SK-N-DZ (cell line): Measurements from ENCODE around the gene GALNT18.

Source experiments
- DNase-seq: peaks from one replicate; pipeline ENCODE4 v3.0.0-alpha.2; 2015; ENCODE audit warnings: low spot score

Gene GALNT18

DNA sequence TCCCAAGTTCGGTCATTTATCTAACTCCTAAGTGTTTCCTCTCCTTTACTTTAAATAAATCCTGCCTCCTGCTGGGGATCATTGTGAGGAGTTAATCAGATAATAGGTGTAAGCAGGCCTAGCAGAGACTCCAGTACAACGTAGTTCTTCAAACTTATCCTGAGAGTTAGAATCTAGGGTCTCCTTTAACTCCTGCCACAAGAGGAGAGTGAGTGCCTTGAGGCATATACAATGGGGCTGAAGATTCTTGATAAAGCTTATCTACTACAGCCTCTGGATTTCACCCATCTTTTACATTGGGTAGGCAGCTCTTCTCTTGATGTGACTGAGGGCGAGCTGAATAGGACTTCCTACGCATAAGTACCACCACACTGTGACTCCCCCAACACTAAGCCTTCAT lies 3.1 kb upstream of the GALNT18 start:
- DNase-seq, result no peak

DNA sequence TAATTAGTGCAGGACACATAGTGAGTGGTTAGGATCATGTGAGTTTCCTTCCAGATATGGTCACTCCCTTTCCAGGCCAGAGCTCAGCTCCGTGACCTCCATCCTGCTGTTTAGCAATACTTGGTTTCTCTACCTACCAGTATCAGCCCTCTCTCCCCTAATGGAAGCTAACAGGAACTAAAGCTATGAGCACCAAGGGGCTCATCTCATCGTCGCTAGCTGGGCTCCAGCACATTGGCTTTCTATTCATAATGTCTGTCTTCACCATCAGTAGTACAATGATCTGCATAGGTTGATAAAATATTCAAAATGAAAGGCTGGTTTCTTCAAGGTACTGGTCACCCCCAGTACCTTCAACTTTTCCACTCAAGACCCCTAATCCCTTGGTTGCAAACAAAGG lies 2.4 kb upstream of the GALNT18 start:
- no peak for DNase-seq

GRCh38 chr11:11622772-11623171 lies 967 bp upstream of the GALNT18 start:
- no peak for DNase-seq

DNA sequence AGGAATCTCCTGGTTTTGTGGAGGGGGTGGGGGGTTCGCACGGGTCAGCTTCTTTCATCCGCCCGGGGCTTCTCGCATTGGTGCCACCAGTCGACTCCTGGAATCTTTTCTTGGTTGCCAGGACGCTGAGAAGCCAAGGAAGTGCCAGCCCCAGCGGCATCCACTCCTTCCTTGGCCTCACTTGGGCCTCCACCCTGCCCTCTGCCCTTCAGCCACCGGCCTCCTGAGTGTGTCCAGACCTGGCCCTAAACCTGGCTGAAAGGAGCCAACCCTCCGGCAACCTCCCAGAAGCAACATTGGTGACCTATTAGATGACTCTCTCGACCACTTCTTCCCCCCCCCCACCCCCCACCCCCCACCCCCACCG lies 518 bp upstream of the GALNT18 start:
- DNase-seq, result no peak

DNA sequence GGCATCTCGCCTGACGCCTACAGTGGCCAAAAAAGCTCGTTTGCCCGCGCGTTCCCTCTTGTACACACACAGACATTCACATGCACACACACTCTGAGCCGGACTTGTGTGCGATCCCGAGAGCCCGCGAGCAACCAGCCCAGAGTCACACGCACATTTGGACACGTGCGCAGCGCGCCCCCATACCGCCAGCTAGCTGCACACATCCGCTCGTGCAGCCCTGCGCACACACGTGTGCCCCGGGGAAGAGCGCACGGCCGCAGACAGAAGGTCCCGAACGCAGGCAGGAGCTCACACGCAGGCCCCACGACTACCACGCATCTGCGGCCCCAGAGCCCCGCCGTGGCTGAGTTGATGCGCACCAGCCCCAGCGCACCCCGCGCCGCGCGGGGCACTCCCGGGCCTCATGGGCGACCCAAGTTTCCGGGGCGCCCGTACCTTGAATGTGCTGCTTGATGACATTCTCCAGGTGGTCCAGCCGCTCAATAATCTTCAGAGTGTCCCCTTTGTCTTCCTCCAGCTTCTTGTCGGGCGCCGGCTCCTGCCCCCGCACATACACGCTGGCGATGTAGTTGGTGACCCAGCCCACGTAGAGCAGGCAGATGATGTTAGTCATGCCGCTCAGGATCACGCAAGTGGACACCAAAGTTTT lies 758 bp downstream of the GALNT18 start:
- peak; percentile 11 for DNase-seq

DNA sequence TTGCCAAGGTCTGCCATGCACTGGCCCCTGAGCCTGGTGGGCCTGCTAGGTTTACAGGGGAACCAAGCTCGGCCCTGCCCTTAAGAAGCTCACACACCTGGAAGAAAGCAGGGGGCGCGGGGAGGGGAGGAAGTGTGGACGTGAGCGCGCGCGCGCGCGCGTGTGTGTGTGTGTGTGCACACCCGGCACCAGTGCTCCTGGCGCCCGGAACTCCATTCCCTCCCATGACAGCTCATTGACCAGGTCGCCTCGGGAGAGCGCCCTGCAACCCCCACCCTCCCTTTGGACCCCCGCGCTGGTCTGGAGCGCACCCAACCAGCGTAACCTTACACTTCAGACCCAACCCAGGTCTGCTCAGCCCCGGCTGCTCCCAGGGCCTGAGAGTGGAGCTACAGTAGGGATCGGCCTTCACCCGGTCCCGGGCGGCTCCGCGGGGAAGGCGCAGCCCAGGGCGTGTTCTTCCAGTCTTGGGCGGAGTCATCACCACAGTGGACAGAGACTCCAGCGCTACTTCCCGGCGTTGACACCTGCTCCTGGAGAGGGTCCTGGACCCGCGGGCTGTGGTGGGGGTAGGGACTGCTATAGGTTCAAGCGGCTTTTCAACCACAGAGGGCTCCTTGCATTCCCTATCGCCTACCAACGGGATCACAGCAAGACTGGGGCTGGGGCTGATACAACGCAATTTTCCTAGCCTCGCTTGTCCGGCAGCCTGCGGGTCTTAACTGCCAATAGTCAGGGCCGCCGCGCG lies 1.5 kb downstream of the GALNT18 start:
- DNase-seq, result peak; percentile 3

DNA sequence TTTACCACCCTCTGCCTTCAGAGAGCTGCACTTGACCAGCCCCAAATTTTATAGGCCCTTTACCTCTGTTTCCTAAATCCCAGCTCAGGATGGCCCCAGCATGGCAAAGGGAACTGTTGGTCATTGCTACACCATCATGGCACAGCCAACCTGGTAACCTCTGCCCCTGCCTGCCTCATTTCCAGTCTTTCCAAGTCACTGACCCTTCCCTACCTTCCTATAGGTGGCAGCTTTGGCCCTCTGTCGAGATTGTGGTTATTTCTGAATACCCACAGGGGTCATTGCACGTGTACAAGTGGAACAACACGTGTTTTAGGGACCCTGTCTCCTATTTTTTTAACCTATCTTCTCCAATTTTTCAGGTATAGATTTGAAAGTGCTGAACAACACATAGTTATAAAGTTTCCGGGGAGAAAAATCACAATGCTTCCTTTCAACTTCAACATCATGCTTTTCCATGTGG lies 2.8 kb downstream of the GALNT18 start:
- no peak for DNase-seq

DNA sequence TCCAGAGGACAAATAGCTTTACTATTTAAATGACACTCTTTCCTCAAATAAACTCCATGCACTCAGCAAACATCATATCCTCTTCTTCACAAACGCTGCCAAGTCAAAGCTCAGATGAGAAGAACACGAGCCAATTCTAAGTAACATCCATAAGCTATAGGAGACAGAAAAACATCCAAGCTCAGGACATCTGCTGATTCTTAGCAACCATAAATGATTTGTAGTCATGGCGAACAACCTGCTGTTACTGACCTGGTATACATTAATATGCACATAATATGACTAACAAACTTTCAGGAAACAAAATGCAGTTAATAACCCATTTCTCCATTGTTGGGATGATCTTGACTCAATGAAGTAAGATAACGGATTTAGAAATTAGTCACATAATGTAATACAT lies 6.7 kb downstream of the GALNT18 start:
- no peak for DNase-seq

- DNase-seq, result no peak
Measured at GRCh38 chr11:11612439-11612838, 9.4 kb downstream of the GALNT18 start.

GRCh38 chr11:11611381-11611780 lies 10.4 kb downstream of the GALNT18 start:
- no peak for DNase-seq

GRCh38 chr11:11608783-11609232 lies 13.0 kb downstream of the GALNT18 start:
- no peak for DNase-seq

- DNase-seq, result no peak
Measured at GRCh38 chr11:11607772-11608171, 14.0 kb downstream of the GALNT18 start.

GRCh38 chr11:11605821-11606450 lies 15.9 kb downstream of the GALNT18 start:
- no peak for DNase-seq

- DNase-seq, result no peak
Measured at GRCh38 chr11:11605181-11605580, 16.6 kb downstream of the GALNT18 start.

DNA sequence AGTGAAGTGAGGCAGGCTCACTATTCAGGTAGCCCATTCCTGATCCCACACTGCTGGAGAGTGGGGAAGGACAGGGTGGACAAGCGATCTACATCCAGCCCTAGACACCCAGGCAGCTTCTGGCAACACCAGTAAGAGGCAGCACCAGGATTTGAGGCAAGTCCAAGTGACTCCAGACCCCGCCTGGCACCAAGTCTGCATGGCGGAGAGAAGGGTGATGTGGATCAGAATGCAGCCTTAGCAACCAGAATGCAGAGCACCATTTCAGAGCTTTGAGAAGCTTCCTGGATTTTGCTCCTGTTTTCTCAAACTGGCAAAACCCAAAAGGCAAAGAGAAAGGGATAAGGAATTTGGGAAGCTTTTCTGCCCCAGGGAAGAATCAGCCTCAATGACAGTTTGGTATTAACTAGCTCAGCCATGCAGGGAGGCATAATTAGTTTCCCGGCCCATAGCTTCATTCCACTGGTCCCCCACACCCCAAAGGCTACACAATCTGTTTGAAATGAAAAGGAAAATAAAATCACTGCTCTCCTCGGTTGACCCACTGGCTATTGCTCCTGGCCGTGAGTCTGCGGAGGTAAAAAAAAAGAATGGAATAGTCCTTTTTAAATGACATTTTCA lies 17.3 kb downstream of the GALNT18 start:
- DNase-seq, result no peak

DNA sequence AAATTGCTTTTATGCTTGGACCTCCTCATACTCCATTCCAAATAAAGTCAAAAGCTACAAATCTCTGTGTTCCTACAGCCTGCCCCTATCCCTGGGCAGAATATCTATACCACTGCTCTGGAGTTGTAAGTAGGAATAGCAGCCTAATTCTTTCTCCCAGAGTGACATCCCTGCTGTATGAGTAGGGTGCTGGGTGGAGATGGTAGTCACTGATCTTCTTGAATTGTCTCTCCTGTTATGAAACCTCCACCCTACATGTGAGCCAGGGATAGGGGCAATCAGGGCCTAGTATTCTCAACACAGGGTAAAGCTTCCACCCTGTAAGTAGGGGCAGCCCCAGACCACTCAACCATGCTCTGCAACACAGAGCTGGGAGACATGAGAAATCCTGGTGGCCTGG lies 19.8 kb downstream of the GALNT18 start:
- no peak for DNase-seq

DNA sequence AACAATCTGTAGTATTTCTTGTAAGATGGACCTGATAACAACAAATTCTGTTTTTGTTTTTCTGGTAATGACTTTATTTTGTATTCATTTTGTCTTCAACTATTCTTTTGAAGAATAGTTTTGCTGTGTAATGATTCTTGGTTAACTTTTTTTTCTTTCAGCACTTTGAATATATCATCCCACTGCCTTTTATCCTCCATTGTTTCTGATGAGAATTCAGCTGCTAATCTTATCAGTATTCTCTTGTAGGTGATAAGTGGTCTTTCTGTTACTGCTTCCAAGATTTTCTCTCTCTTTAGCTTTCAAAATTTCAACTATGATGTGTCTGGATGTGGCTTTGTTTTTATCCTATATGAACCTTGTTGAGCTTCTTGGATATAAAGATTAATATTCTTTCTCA lies 21.5 kb downstream of the GALNT18 start:
- no peak for DNase-seq

GRCh38 chr11:11598243-11598642 lies 23.6 kb downstream of the GALNT18 start:
- no peak for DNase-seq

DNA sequence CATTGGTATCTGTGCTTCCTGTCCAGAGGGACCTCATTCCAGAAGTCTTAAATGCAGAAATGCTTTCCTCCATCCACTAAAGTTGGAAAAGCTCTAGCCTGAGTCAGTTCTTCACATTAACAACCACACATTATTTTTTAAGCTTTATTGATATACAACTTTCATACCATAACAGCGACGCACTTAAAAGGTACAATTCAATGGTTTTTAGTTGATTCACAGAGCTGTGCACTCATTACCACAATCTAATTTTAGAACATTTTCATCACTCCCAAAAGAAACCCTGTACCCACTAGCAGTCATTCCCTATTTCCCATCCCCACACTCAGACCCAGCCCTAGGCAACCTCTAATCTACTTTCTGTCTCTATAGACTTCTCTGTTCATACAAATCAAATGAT lies 27.6 kb downstream of the GALNT18 start:
- no peak for DNase-seq

GRCh38 chr11:11592146-11592684 lies 29.6 kb downstream of the GALNT18 start:
- DNase-seq, result no peak

DNA sequence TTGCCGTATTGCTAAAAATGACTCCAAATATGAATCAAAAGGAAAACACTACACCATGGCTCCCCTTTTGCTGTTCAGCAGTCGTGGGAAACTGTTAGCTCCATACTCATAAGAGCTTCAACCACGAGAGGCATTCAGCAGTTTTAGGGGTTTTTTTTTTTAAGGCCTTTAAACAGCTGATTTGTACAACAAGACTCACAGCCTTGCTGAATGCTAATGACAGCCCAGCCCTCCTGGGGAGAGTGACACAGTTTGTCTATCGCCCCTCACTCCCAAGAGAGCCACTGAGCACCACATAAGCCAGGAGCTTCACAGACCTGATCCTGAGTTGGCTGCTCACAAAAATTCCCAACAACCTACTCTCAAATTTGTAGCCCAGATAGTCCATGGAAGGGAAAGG lies 32.4 kb downstream of the GALNT18 start:
- no peak for DNase-seq

GRCh38 chr11:11588891-11589290 lies 32.9 kb downstream of the GALNT18 start:
- no peak for DNase-seq
